GM12875 (cell line): ENCODE measurements around the gene RBMS1.

Experiments
- H3K4me3 ChIP-seq: one replicate; pipeline ENCODE4 v1.5.1; 2011; ENCODE audit warnings: low read depth, low read length, control low read depth
- TF ChIP-seq, protein P1 (sequence below): IDR thresholded peaks from 2 replicates; pipeline ENCODE4 v1.5.1; 2011; ENCODE audit warnings: low read depth, mild to moderate bottlenecking, control low read depth, inconsistent platforms, low read length, moderate library complexity, borderline replicate concordance; ENCODE audit not compliant: insufficient read depth

RBMS1 gene

DNA sequence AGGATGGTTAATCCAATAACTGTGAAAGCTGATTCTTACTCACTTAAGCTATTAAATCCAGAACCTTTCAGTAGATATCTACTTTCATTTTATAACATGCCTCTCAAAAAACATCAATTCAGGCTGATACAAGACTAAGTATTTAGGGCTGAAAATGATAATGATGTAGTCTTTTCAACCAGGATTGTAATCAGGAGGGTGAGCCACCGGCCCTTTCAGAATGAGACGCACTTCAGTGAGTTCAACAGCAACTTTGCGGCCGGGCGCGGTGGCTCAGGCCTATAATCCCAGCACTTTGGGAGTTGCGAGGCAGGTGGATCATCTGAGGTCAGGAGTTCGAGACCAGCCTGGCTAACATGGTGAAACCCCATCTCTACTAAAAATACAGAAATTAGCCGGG, 30.4 kb downstream of the RBMS1 start:
- TF ChIP-seq, protein P1, sequence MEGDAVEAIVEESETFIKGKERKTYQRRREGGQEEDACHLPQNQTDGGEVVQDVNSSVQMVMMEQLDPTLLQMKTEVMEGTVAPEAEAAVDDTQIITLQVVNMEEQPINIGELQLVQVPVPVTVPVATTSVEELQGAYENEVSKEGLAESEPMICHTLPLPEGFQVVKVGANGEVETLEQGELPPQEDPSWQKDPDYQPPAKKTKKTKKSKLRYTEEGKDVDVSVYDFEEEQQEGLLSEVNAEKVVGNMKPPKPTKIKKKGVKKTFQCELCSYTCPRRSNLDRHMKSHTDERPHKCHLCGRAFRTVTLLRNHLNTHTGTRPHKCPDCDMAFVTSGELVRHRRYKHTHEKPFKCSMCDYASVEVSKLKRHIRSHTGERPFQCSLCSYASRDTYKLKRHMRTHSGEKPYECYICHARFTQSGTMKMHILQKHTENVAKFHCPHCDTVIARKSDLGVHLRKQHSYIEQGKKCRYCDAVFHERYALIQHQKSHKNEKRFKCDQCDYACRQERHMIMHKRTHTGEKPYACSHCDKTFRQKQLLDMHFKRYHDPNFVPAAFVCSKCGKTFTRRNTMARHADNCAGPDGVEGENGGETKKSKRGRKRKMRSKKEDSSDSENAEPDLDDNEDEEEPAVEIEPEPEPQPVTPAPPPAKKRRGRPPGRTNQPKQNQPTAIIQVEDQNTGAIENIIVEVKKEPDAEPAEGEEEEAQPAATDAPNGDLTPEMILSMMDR, result no peak
- no peak overlapping the region for H3K4me3 ChIP-seq

DNA sequence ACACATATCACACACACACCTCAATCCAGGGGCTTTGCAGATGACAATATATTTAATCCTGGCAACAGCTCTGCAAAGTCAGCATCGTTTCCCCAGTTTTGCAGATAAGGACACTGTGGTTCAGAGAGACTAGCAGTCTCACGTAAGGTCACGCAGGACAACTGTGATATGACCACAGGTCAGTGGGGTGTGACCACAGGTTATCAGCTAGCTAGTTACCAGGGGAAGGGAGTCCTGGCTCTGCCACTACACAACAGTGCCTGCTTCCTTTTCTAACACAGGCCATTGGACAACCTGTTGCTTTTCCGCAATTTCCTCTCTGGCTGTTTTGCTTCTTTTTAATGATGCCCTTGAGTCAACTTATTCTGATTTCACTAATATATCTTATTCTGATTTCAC, 33.3 kb downstream of the RBMS1 start:
- TF ChIP-seq, protein P1, result no peak
- no peak overlapping the region for H3K4me3 ChIP-seq

DNA sequence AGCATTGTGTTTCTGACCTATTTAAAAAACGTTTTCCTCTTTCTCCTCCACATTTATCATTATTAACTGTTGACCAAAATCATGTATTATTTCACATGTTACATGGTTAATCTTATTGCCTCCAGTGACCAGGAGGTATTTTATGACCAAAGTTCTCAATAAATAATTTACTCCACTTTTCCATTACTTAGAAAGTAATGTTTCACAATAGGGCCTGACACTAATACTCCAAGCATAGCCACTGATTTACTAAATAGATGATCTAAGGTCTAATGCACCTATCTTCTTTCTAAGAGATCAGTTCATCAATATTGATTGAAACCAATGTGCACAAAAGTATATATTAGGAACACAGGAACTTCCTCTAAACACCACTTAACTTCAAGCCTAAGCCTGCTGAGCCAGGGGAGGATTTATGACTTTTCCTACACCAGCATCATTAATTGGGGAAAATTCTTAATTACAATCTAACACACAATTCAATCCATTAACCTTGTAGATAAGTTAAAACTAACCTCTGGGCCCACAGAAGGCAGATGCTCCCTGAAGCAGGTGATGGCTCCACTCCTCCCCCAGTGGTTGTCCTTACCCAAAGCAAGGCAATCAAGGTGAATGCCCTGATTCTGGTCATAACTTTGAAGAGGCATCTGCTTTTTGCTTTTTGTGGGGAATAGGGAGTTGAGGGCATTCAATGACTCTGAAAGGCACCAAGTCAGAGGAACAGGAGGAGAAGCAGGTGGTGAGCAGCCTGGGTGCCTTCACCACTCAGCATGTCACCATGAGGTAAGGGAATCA, 33.9 kb downstream of the RBMS1 start:
- H3K4me3 ChIP-seq, result no peak overlapping the region
- TF ChIP-seq, protein P1, result no peak

DNA sequence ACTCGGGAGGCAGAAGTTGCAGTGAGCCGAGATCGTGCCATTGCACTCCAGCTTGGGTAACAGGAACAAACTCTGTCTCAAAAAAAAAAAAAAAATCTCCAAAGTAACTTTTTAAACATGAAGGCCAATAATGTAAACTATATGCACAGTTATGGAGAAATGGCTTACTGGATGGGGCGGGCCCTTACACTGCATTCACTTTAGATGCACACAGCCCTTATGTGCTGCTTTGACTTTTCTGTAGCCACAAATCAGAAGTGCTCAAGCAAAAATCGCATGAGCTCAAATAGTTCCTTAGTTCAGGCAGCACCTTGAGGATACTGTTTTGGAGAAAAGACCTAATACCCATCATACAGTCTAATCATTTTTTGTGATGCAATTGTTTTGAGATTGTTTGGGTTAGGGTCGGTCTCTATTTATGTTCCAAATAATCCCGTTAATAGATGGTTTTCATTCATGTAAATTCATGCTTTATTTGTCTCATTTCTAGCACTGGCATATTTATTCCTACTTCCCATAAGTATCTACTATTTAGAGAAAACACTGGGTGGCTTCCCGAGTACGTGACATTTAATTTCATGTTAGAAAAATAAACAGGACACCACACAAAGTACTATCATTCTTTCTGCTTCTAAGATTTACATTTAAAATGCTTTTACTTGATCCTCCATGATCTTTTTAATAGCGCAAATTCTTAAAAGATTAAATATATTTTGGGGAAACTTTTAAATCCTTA, 34.7 kb downstream of the RBMS1 start:
- TF ChIP-seq, protein P1, result no peak
- H3K4me3 ChIP-seq, result no peak overlapping the region

DNA sequence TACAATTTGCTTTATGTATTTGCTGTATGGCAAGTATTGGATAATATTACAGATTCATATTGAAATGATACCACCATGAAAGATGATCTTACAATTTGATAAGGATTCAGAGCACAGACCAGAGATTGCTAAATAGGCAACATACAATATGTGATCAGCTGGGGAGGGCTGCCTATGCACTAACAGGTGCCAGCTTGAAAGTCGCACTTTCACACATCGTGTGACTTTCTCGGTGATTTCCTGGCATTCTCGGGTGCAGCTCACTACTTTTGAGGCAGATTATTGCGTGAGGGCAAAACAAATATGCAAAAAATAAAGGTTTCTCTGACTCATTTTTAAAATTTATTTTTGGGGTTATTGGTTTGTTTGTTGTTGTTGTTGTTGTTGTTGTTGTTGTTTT, 36.0 kb downstream of the RBMS1 start:
- TF ChIP-seq, protein P1, result no peak
- no peak overlapping the region for H3K4me3 ChIP-seq

DNA sequence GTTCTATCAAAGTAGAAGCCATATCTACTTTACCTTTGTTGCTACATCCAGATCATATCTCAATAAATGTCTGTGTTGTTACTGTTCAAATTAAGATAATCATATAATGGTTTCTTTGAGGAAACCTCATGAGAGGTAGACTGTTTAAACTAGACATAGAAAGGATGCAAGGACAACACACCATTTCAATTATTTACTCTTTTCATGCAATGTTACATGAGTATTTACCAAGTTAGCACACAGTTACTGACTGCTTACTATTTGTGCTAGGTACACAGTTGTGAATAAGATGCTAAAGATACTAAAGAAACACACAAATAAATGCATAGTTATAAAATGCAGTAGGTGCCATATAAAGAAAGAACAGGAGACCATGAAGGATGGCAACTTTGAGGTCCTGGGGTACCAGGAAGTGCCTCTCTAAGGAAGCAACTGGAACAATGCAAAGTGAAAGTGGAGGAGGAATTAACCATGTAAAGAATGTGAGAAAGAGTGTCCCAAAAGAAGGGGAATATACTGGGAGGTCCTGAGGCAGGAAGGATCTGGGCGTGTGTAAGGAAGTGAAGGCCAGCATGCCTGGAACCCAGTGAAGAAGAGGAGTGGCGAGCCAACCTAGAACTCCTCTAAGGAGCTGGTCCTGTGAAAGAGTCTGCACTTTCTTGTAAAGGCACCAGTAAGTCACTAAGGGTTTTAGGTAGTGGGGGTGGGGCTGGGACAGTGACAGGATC, 39.4 kb downstream of the RBMS1 start:
- no peak overlapping the region for H3K4me3 ChIP-seq
- TF ChIP-seq, protein P1, result no peak
